ENCODE results near the gene PASK.

PASK gene

GRCh38 chr2:241082341-241083090, 66.8 kb downstream of the PASK start:
- DNase-seq (ENCODE audit: low read depth in 1 of 2, low spot score in 1 of 2), result no peak

GRCh38 chr2:241081643-241082340, 67.5 kb downstream of the PASK start:
- DNase-seq (ENCODE audit: low read depth in 1 of 2, low spot score in 1 of 2), result no peak

- no peak for DNase-seq (ENCODE audit: low read depth in 1 of 2, low spot score in 1 of 2)
These were observed 68.1 kb downstream of the PASK start for GRCh38 chr2:241081190-241081642.

DNA sequence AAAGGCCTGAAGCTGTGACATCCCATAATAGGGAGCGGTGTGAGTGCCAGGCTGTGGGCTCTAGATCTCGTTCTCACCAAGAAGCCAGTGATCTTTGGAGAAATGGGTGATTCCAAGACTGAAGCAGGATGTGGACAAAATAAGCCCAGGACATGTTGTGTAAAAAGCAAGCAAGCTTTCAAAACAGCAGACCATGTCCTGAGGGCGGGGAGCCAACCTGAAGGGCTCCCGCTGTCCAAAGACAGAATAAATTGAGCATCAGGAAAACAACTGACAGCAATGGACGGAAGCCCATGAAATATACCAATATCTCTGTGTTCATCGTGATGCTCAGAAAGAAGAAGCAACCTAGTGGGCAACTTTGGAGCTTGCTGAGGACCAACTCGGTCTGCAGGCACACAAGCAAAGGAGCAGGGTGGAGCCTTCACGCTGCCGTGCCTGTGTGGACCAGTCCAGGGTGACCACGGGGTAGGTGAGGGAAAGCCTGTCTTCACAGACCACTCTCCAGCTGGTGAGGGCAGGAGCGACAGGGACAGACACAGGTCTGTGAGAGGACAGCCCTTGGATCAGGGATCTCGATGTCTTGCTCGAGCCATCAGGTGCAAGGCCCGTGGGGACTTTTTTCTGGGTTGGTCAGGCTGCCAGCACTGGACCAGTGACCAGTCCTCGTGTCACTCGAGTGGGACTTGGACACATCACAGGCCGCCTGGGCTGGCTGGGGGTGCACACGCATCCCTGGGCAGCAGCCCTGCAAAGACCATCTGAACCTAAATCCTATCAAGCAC, 68.7 kb downstream of the PASK start:
- DNase-seq (ENCODE audit: low read depth in 1 of 2, low spot score in 1 of 2), result no peak

DNA sequence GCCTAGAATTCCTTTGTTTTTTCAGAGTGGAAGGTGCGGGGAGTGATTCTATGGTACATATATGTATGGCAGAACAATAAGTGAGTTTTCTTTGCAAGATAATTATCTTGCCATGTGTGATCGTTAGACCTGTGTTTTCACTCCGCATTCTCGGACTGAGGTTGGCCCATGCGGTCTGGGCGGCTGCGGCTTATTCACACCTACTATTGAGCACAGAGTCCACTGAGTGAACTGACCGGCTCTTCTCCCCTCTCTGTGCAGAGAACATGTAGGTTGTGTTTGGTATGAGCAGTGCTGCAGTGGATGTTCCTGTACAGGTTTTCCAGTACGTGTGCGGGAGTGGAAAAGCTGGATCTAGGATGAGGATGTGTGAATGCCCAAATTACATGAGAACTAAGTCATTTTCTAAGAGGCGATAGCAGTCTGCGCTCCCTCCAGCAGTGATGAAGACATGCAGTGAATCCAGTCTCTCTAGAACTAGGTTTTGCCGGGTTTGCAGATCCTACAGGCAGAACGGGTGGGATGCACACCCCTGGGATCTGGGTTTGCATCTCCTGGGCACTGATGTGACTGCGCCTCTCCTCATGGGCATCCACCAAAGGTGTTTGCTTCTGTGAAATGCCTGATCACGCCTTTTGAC, 74.3 kb downstream of the PASK start:
- DNase-seq (ENCODE audit: low read depth in 1 of 2, low spot score in 1 of 2), result no peak

DNA sequence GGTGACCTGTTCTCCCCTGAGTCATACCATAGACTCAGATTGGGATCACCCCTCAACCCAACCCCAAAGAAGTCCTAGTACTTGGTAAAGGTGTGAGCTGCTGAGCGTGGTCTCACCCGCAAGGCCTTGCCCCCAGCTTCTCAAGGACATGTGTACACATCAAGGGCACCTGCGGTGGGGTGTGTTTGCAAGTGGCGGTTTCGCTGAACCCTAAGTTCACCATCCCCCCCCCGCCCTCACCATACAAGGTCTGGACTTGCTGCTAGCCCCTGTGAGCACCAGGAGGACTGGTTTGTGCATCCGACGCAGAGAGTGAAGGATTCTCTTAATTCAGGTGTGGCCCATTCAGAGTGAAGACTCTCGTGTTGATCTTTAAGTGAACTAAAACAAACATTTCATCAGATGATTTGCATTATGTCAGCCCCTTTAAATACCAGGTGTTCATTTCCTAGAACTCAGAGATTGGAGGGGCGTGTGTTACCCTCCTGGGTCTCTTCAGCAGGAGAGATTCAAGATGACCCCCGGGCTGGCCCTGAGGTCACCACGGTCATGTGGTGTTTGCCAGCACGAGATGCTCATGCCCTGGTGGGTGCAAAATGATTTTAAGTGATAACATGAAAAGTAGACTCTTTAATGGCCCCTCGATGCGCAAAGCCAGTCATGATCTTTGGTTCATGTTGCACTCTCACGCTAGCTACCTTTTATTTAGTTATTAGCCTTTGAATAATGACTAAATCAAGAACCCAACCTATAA, 75.0 kb downstream of the PASK start:
- DNase-seq (ENCODE audit: low read depth in 1 of 2, low spot score in 1 of 2), result no peak

- DNase-seq (ENCODE audit: low read depth in 1 of 2, low spot score in 1 of 2), result no peak
These were observed 75.9 kb downstream of the PASK start for GRCh38 chr2:241073166-241074064.

DNA sequence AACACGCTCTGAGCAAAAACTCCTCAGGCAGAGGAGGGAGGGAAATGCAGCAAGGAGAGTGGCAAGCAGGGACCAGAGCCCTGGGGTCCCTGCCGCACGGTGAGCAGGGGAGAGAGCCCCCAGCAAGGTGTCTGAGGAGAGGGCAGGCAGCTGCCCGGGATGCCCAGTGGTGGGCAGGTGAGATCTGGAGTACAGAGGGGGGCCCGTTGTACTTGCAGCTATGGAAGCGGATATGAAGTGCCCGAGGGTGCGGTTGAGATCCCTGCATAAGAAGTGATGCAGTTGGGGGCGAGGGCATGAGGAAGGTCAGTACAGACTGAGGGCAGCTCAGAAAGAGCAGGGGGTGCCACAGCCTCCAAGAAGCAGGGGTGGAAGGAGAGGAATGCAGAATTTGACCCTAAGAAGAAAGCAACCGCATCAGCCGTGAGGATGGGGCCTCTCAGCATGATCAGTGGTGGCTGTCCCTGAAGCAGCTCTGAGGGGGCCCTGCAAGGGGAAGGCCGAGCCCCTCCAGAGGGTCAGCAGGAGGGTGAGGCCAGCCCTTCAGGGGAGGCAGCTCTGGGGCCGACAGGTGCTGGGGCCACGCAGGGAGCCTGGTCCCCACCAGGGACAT, 76.6 kb downstream of the PASK start:
- DNase-seq (ENCODE audit: low read depth in 1 of 2, low spot score in 1 of 2), result no peak

DNA sequence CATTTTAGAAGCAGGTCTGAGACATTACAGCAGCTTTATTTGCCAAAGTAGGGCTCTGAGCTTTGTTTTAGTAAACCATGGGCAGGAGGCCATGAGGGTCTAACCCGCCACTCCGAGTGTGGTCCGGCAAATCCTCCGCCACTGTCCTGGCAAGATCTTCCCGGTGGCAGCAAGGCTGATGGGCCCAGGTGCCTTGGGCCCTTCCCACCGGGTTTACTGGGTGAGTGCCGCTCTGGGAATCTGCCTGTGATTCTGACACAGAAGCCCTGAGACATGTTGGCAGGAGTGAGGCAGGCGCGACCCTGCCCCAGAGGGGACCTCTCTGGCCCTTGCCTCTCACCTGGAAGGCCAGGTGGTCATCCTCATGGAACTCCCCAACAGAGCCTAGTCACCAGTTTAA, 77.1 kb downstream of the PASK start:
- DNase-seq (ENCODE audit: low read depth in 1 of 2, low spot score in 1 of 2), result no peak

- no peak for DNase-seq (ENCODE audit: low read depth in 1 of 2, low spot score in 1 of 2)
These were observed 77.6 kb downstream of the PASK start for GRCh38 chr2:241071677-241072111.

DNA sequence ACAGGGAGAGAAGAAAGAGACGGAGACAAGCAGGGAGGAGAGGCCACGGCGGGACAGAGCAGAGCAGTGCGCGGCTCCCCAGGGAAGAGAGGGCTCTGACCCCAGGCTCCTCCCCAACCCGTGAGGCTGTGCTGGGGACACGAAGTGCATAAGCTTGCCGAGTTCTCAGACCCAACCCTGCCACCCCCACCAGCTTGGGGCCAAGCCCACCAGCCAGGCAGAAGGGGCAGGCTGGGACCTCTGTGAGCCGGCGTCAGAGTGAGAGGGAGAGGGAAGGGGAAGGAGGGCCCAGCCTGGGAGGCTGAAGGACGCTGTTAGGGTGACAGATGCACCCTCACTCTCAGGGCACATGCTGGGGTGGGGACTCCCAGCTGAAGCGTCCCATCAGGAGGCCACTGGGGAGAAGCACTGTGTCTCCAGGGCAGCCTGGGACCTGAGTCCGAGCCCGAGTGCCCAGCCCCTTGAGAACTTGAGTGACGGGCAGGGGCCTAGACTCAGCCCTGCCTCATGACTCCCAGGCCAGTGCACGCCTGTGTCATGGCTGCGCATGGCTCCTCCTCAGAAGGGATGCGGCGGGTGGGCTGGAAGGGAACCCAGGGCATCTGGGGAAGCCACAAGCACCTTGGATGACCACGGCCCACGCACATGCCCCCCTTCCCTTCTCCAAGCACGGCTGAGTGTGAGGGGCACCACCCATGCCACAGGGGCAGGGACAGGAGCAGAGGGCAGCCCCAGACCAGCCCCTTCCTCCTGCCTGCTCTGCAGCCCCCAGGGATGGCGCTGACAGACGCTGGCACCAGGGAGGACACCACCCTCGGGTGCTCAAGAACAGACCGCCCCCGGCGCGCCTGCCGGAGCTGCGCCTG, 78.2 kb downstream of the PASK start:
- no peak for DNase-seq (ENCODE audit: low read depth in 1 of 2, low spot score in 1 of 2)

GRCh38 chr2:241070361-241070760, 78.9 kb downstream of the PASK start:
- DNase-seq (ENCODE audit: low read depth in 1 of 2, low spot score in 1 of 2), result no peak

DNA sequence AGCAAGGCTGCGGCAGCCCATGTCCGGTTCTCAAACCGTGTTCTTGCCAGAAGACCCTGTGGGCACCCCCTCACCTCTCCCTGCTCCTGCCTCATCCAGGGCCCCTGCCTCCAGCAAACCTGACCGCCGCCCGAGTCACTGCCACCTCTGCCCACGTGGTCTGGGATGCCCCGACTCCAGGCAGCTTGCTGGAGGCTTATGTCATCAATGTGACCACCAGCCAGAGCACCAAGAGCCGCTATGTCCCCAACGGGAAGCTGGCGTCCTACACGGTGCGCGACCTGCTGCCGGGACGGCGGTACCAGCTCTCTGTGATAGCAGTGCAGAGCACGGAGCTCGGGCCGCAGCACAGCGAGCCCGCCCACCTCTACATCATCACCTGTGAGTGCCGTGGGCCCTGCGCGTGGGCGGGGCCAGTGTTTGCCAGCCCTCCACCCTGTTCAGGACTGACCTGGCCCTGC, 79.4 kb downstream of the PASK start:
- DNase-seq (ENCODE audit: low read depth in 1 of 2, low spot score in 1 of 2), result no peak

DNA sequence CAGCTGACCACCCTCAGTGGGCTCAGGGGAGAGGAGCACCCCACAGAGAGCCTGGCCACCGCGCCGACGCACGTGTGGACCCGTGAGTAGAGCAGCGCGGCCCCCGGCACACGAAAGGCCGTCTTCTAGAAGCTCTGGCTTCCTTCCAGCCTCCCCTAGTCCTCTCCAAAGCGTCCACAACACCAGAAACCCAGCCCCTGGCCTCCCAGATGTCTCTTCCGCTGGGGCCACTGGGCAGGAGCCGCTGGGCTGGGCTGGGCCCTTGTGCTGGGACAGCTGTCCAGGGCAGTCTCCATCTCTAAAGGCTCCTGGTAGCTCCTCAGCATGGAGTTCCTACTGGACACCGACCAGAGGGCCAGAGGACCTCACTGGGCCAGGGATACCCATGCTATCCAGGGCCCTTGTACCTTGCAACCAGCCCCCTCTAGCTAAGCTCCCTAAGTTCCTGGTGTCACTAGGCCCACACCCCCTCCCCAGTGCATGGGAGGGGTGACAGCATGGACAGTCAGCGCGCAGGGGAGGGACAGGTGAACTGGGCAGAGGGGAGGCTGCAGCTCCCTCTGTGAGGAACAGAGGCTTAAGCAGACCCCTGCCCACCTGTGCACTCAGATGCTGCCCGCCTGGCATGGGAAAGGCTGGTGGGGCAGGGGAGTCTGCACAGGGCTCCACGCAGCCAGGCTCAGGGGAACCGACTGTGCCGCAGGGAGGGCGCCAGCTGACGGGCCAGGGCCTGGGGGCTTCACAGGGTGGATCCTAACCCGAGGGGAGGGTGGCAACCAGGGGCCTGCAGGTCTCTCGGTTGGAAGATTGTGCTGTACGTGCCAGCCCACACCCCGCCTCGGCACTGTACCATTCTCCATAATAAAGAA, 80.1 kb downstream of the PASK start:
- no peak for DNase-seq (ENCODE audit: low read depth in 1 of 2, low spot score in 1 of 2)

GRCh38 chr2:241068136-241068941, 80.9 kb downstream of the PASK start:
- no peak for DNase-seq (ENCODE audit: low read depth in 1 of 2, low spot score in 1 of 2)

DNA sequence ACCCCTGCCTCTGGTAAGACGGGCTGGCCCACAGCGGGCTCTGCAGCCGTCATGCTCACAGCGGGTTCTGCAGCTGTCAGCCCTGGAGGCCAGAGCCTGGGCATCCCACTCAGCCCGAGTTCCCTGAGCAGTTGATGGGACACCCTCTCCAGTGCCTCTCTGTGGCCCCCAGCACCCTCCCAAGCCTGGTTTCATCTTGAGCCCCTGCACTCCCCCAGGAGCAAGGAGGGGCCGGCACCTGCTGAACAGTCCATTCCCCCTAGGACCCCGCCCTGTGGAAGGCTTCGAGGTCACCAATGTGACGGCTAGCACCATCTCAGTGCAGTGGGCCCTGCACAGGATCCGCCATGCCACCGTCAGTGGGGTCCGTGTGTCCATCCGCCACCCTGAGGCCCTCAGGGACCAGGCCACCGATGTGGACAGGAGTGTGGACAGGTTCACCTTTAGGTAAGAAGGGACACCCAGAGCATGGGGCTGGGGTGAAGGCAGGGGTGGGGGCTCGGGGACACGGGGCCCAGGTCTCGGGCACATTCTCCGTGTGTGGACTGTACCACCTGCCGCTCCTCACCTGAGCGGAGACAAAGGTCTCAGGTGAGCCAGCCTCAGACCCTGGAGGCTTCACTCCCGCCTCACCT, 81.7 kb downstream of the PASK start:
- no peak for DNase-seq (ENCODE audit: low read depth in 1 of 2, low spot score in 1 of 2)

All from stimulated activated CD4-positive, alpha-beta T cell treated with anti-CD3 and anti-CD28 coated beads, Interleukin-15, amount 100 ng/mL, for 1 hour (primary cell).